Body of pancreas (tissue), 4 donors: ENCODE data around the gene RABGAP1. TPM values are rescaled to one million over a fixed set of nuclear protein-coding genes. Genes with fewer than 3 reads are reported as not detected.

Experiments
- ATAC-seq: fragments of 150-250 bp; one replicate; pipeline ENCODE4 v1.9.1; 2016
- DNase-seq, 4 donors: peaks; one replicate each; pipeline ENCODE4 v3.0.0-alpha.2; 2019
- H3K27ac ChIP-seq, 4 donors: fragments of 200-600 bp; sonication (generic); 1 replicate in 3 of 4; 2 replicates in 1 of 4; pipeline versions ENCODE4 v1.5.1 to v1.6.1; 2016 to 2019; ENCODE audit warnings: mild to moderate bottlenecking in 1 of 4, mixed read lengths in 1 of 4, moderate library complexity in 1 of 4
- H3K27me3 ChIP-seq, 2 donors: fragments of 200-600 bp; sonication (generic); one replicate each; pipeline ENCODE4 v1.6.0; 2016; ENCODE audit warnings: mild to moderate bottlenecking in 1 of 2
- H3K36me3 ChIP-seq, 2 donors: fragments of 200-600 bp; sonication (generic); replicated peaks in 1 of 2; 2 replicates each; pipeline ENCODE4 v1.5.1; 2016; ENCODE audit warnings: low read depth in 2 of 2; ENCODE audit not compliant: insufficient read depth in 1 of 2
- H3K4me1 ChIP-seq: fragments of 200-600 bp; sonication (generic); one replicate; pipeline ENCODE4 v1.6.0; 2016
- H3K4me3 ChIP-seq, 2 donors: fragments of 200-600 bp; sonication (generic); 1 replicate in 1 of 2; 2 replicates in 1 of 2; pipeline ENCODE4 v1.5.1; 2016 to 2019
- H3K9me3 ChIP-seq, 3 donors: fragments of 200-600 bp; sonication (generic); 1 replicate in 2 of 3; 2 replicates in 1 of 3; pipeline ENCODE4 v1.5.1; 2016
- CTCF ChIP-seq, 7 experiments: fragments of 450-650 bp in 4 of 7; fragments of 200-600 bp in 3 of 7; sonication (generic) in 3 of 7; IDR thresholded peaks; one replicate each; pipeline ENCODE4 v1.5.1; 2016 to 2019; ENCODE audit warnings: antibody characterized with exemption in 7 of 7
- POLR2A ChIP-seq, 3 donors: fragments of 450-650 bp; IDR thresholded peaks; one replicate each; pipeline ENCODE4 v1.6.1; 2016; ENCODE audit warnings: antibody characterized with exemption in 3 of 3, mild to moderate bottlenecking in 2 of 3
- WGBS, 2 donors: methylation state at CpG; one replicate each; pipeline ENCODE4 v1.1.5; 2017; 5-methylcytosine and 5-hydroxymethylcytosine counted together
- intact Hi-C: fragments of 100-400 bp; cut with DNase I; formaldehyde crosslinking; loops from one replicate; pipeline ENCODE4 v1.15.1; 2023
- total RNA-seq, 2 donors: library from RNA; depleted of rRNA; stranded (reverse); fragments of >200 nt; gene quantifications; one replicate each; pipeline ENCODE4 v1.1.0, GENCODE V29; 2016

Gene RABGAP1
- total RNA-seq, 2 donors from 2014 or later, result 31.1 to 33.6 TPM

DNA sequence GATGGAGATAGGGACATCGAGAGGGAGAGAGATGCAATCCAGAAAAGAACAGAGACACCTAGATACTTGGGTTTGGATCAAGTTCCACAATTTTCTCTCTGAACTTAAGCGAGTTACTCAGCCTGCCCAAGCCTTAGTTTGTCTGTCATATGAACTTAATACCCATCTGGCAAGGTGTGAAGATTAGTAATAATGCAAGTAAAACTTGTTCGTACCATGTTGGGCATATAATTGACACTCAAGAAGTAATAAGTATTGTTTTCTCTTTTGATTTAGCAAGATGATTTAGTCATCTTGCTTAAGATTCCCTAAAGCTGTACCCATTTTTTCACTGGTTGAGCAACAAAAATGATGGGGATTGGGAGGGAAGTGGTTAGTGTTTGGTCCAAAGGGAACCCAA is 7.5 kb downstream of the RABGAP1 start:
- Histone ChIP-seq H3K27ac (peak overlapping the region in 2 of 4 donors; percentile 16 to 50), H3K4me3 (no peak overlapping the region), H3K4me1 (peaks cover 50% of the 10 kb centered on the region), H3K27me3 (no peaks in the 10 kb centered on the region), H3K36me3 (no peaks in the 10 kb centered on the region), H3K9me3 (no peaks in the 10 kb centered on the region)
- 80 to 83% methylated on average over 3 of the region's 3 CpGs for WGBS, 2 donors
- DNase-seq (no peak), ATAC-seq (no peak)
- intact Hi-C loops, result no loop called here
- no peak for TF ChIP-seq POLR2A (IDR thresholded peaks at IDR 0.05)
- TF ChIP-seq CTCF (IDR thresholded peaks at IDR 0.05), result no peak

GRCh38 chr9:122949696-122950095 is 8.9 kb downstream of the RABGAP1 start:
- peaks cover 52% of the 10 kb centered on the region for H3K4me1 ChIP-seq
- no peak overlapping the region for H3K4me3 ChIP-seq
- H3K9me3 ChIP-seq, result no peaks in the 10 kb centered on the region
- no peak overlapping the region for H3K27ac ChIP-seq
- TF ChIP-seq POLR2A (IDR thresholded peaks at IDR 0.05), result no peak
- H3K27me3 ChIP-seq, result no peaks in the 10 kb centered on the region
- ATAC-seq (no peak), DNase-seq (no peak)
- intact Hi-C loops, result no loop called here
- no peaks in the 10 kb centered on the region for H3K36me3 ChIP-seq
- WGBS, 2 donors, result 67 to 68% methylated on average over 1 of the region's 1 CpG

- TF ChIP-seq CTCF (IDR thresholded peaks at IDR 0.05) (no peak), POLR2A (IDR thresholded peaks at IDR 0.05) (no peak)
- Histone ChIP-seq H3K4me3 (no peak overlapping the region), H3K9me3 (no peaks in the 10 kb centered on the region), H3K4me1 (peaks cover 56% of the 10 kb centered on the region), H3K27me3 (no peaks in the 10 kb centered on the region), H3K27ac (no peak overlapping the region), H3K36me3 (no peaks in the 10 kb centered on the region)
- 86 to 93% methylated on average over 3 of the region's 3 CpGs for WGBS, 2 donors
- no peak for DNase-seq
- intact Hi-C loops, result no loop called here
- no peak for ATAC-seq
These were observed 9.4 kb downstream of the RABGAP1 start for GRCh38 chr9:122950263-122950662.

- WGBS, 2 donors, result 92 to 95% methylated on average over 1 of the region's 1 CpG
- no peaks in the 10 kb centered on the region for H3K27me3 ChIP-seq
- no peak for DNase-seq
- H3K4me1 ChIP-seq, result peaks cover 56% of the 10 kb centered on the region
- H3K4me3 ChIP-seq, result no peak overlapping the region
- H3K9me3 ChIP-seq, result no peaks in the 10 kb centered on the region
- intact Hi-C loops, result no loop called here
- no peak for ATAC-seq
- no peak for TF ChIP-seq POLR2A (IDR thresholded peaks at IDR 0.05)
- TF ChIP-seq CTCF (IDR thresholded peaks at IDR 0.05), result no peak
- no peak overlapping the region for H3K27ac ChIP-seq
- H3K36me3 ChIP-seq, result no peaks in the 10 kb centered on the region
These were observed 10.2 kb downstream of the RABGAP1 start for GRCh38 chr9:122951056-122951455.

GRCh38 chr9:122954253-122954691 is 13.5 kb downstream of the RABGAP1 start:
- ATAC-seq (peak; percentile 18), DNase-seq (no peak)
- intact Hi-C loops, result no loop called here
- H3K9me3 ChIP-seq, result no peaks in the 10 kb centered on the region
- H3K27ac ChIP-seq, result peak overlapping the region in 2 of 4 donors; percentile 33 to 44
- no peaks in the 10 kb centered on the region for H3K36me3 ChIP-seq
- no peaks in the 10 kb centered on the region for H3K27me3 ChIP-seq
- TF ChIP-seq POLR2A (IDR thresholded peaks at IDR 0.05), result no peak
- peaks cover 46% of the 10 kb centered on the region for H3K4me1 ChIP-seq
- no peak overlapping the region for H3K4me3 ChIP-seq

DNA sequence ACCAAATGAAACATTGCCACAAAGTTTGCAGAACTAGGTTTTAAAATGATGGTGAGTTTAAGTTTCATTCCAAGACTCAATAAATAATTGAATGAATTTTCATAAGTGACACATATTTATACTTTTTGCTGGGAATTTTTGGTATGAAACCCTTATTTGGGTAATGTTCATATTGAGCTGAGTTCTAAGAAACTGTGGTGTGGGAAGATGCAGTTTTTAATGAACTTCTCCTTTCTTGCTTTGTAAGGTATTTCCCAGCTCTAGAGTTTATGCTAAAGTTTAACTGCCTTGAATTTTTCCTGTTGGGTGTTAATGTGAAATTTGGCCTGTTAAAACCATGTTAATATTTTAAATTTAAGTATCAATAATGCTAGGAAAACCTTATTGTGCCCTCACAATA is 15.1 kb downstream of the RABGAP1 start:
- intact Hi-C loops, result no loop called here
- no peaks in the 10 kb centered on the region for H3K27me3 ChIP-seq
- TF ChIP-seq CTCF (IDR thresholded peaks at IDR 0.05) (no peak), POLR2A (IDR thresholded peaks at IDR 0.05) (no peak)
- no peaks in the 10 kb centered on the region for H3K36me3 ChIP-seq
- peaks cover 35% of the 10 kb centered on the region for H3K4me1 ChIP-seq
- no peak overlapping the region for H3K4me3 ChIP-seq
- H3K27ac ChIP-seq, result no peak overlapping the region
- no peak for ATAC-seq
- no peaks in the 10 kb centered on the region for H3K9me3 ChIP-seq
- no peak for DNase-seq
